C4-2B (cell line): ENCODE data around the gene NUDT14.

Experiments used
- H3K27ac ChIP-seq: fragments of 450-650 bp; 2 replicates; pipeline ENCODE4 v1.5.1; 2017
- ZFX ChIP-seq: fragments of 450-650 bp; IDR thresholded peaks from 2 replicates; pipeline ENCODE4 v1.6.1; 2017
- TF ChIP-seq, protein P1 (sequence below): fragments of 450-650 bp; conservative IDR thresholded peaks from 2 replicates; pipeline ENCODE4 v1.5.1; 2017; ENCODE audit warnings: mild to moderate bottlenecking

NUDT14 gene

DNA sequence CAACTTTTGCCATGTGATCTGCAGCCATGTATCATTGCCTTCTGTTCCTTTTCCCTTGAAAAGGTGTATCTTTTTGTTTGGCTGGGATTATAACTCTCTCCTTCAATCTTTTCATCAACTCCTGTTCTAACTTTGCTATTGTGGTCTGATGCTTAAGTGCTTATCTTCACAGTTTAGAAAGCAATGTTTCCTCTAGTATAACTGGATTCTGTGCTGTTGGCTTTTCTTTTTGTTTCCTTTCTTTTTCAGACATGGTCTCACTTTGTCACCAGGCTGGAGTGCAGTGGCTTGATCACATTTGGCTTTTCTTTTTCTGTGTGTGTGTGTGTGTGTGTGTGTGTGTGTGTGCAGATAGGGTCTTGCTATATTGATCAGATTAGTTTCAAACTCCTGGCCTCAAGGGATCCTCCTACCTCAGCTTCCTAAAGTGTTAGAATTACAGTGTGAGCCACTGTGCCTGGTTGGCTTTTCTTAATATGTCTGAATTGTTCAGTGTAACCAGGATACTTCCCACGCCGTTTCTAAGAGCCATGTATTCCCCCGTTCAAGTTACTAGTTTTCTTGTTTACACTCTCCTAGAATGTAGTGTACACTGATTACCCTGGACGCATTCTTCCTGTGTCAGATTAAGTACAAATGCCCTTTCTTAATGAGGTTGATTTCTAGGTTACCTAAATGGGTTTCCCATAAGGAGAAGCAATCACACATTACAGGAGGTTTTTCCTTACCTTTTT is 48.0 kb downstream of the NUDT14 start:
- no peak overlapping the region for H3K27ac ChIP-seq
- TF ChIP-seq ZFX = no peak
- TF ChIP-seq, protein P1, sequence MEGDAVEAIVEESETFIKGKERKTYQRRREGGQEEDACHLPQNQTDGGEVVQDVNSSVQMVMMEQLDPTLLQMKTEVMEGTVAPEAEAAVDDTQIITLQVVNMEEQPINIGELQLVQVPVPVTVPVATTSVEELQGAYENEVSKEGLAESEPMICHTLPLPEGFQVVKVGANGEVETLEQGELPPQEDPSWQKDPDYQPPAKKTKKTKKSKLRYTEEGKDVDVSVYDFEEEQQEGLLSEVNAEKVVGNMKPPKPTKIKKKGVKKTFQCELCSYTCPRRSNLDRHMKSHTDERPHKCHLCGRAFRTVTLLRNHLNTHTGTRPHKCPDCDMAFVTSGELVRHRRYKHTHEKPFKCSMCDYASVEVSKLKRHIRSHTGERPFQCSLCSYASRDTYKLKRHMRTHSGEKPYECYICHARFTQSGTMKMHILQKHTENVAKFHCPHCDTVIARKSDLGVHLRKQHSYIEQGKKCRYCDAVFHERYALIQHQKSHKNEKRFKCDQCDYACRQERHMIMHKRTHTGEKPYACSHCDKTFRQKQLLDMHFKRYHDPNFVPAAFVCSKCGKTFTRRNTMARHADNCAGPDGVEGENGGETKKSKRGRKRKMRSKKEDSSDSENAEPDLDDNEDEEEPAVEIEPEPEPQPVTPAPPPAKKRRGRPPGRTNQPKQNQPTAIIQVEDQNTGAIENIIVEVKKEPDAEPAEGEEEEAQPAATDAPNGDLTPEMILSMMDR = no peak

DNA sequence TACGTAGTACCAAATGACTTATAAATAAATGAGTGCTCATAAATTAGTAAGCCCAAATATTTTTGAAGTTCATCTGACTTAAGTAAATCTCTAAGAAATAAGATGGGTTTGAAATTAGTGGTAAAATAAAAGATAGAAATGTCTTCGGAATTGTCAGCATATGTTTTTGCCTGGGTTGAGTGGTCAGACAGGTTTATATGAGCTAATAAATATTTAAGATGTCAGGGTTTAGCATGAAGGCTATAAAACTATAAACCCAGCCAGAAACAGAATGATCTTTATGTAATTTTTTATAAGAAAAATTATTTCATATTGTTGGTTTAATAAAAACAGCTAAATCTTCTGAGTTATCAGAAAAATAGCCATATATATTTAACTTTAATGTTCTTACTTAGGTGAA is 49.9 kb downstream of the NUDT14 start:
- TF ChIP-seq, protein P1 = no peak
- no peak for TF ChIP-seq ZFX
- no peak overlapping the region for H3K27ac ChIP-seq

DNA sequence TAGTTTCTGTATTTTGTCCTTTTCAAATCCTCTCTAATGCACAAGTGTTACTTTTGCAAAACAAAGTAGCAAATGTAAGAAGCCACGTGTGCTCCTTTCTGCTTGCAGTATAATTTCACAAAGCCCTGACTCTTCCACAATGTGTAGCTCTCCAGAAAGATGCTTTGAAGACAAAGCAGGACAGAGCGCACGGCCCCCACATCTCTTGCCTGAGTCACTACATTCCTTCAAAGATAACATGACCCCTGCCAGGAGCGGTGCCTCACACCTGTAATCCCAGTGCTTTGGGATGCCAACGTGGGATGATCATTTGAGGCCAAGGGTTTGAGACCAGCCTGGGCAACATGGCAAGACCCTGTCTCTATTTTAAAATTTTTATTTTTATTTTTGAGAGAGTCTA is 53.1 kb downstream of the NUDT14 start:
- no peak for TF ChIP-seq ZFX
- TF ChIP-seq, protein P1 = no peak
- H3K27ac ChIP-seq = no peak overlapping the region

DNA sequence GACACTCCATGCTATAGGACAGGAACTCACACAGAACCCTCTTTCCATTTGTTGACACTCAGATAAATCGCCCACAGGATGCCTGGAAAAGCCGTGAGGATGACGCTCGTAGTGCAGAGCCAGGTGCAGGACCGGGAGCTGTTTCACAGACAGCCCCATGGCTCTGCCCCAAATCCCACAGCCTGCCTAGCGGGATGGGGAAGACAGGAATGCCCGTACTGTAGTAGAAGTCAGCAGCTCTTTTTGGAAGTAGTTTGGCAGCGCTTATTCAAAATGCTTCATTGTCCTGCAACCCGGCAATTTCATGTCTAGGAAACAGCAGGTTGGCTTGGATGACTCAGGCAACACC is 54.2 kb downstream of the NUDT14 start:
- no peak for TF ChIP-seq ZFX
- TF ChIP-seq, protein P1 = no peak
- H3K27ac ChIP-seq = no peak overlapping the region

DNA sequence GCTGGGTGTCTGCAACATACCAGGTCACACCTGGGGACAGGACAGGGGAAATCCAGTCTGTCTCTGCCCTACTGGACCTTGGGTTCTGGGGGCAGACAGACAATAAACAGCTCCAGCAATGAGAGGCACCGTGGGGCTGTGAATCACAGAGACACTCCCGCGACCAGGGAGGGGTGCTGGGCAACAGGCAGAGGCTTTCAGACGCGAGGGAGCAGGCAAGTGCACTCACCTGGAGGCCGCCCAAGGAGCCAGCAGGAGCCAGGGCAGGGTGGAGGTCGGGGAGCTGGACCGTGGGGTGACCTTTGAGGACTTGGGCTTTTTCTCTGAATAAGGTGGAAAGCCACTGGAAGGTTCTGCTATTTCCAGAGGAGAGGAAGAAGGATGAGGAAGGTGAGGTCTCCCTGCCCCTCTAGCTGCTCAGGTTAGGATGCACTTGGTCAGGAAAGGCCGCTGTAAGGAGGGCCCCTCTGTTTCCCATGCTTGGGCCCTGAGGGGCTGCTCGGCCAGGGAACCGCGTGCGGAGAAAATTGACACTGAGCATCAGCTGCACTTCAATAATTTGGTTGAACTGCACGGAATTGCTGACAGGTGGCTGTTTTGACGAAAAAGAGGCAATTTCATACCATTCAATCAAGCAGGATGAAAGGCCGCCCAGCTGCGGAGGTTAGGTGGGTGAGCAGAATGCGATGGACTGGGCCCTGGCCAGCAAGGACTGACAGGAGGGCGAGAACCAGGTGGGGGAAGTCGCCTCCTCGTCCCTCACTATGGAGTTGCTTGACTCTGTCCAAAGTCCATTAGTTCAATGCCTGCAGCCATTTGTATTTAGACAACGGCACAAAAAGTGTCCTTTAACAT is 54.8 kb downstream of the NUDT14 start:
- no peak overlapping the region for H3K27ac ChIP-seq
- TF ChIP-seq, protein P1 = no peak
- TF ChIP-seq ZFX = no peak

DNA sequence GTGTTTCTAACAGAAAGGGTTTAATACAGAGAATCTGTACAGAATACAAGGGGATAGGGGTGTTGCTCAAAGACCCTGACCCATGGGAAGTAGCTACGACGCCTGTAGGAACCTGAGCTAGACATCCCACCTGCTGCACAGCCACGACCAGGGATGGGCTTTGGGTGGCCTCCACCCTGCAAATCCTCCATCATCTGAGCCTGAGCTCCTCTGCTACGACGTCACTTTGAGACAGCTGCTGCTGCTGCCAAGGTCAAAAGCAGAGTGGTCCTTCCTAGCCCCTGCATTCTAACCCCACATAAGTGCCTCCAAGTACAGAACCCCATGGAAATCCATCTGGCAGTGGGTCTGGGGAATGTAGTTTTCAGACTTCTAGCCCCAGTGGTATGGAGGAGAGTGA is 56.3 kb downstream of the NUDT14 start:
- TF ChIP-seq, protein P1 = no peak
- TF ChIP-seq ZFX = no peak
- H3K27ac ChIP-seq = no peak overlapping the region

DNA sequence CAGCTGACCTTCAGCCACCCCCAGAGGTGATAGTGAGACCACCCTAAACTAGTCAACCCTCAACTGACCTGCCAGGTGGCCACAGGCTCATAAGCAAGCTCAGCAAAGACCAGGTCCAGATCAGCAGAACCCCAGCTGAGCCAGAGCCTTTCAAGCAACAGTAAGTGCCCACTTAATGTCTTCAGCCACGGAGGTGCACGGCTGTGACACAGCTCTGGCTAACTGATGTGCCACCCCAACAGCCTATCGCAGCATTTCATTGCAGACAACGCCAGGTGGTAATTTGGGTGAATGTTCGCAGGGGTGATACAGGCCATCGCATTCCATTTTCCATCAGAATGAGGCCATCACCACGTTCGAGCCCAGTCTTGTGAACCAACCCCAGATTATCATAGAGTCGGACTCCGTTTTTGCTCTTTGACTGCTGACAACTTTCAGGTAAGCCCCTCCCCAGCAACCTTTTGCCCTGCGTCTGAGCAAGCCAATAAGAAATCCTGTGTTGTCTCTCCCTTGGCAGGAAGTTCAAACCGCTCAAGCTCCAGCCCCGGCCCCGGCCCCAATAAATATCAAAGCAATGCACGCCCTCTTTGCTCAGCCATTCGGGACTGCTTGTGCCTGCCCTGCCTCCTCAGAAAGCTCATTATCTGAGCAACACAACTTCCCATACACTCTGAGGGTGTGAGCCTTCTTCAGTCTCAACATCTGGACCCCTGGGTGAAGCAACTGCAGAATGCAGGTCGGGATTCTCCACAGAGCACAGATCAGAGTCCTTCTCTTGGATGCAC is 56.9 kb downstream of the NUDT14 start:
- TF ChIP-seq, protein P1 = no peak
- no peak for TF ChIP-seq ZFX
- H3K27ac ChIP-seq = no peak overlapping the region
